Esophagus muscularis mucosa (tissue), 4 donors: ENCODE data around the gene KLHL29. TPM values are rescaled to one million over a fixed set of nuclear protein-coding genes. Genes with fewer than 3 reads are reported as not detected.

Experiments
- DNase-seq: peaks from one replicate; pipeline ENCODE4 v3.0.0-alpha.2; 2017; ENCODE audit errors: extremely low spot score
- H3K27ac ChIP-seq, 4 donors: fragments of 200-600 bp; sonication (generic); replicated peaks in 1 of 4; 1 replicate in 3 of 4; 2 replicates in 1 of 4; pipeline ENCODE4 v1.5.1; 2016 to 2019; ENCODE audit warnings: mild to moderate bottlenecking in 1 of 4
- H3K27me3 ChIP-seq, 4 donors: fragments of 200-600 bp; sonication (generic); one replicate each; pipeline versions ENCODE4 v1.5.1 to v1.6.0; 2016 to 2019
- H3K36me3 ChIP-seq, 4 donors: fragments of 200-600 bp; sonication (generic); one replicate each; pipeline ENCODE4 v1.5.1; 2016 to 2019
- H3K4me1 ChIP-seq, 4 donors: fragments of 200-600 bp; sonication (generic); one replicate each; pipeline ENCODE4 v1.5.1; 2016 to 2019
- H3K4me3 ChIP-seq, 4 donors: fragments of 200-600 bp; sonication (generic); 1 replicate in 2 of 4; 2 replicates in 2 of 4; pipeline ENCODE4 v1.5.1; 2016 to 2019; ENCODE audit warnings: mild to moderate bottlenecking in 4 of 4, moderate library complexity in 1 of 4
- H3K9me3 ChIP-seq, 4 donors: fragments of 200-600 bp; sonication (generic); 1 replicate in 3 of 4; 2 replicates in 1 of 4; pipeline ENCODE4 v1.5.1; 2016 to 2019
- CTCF ChIP-seq, 3 experiments: fragments of 200-600 bp in 2 of 3; fragments of 450-650 bp in 1 of 3; sonication (generic) in 2 of 3; IDR thresholded peaks; one replicate each; pipeline ENCODE4 v1.5.1; 2017 to 2019; ENCODE audit warnings: antibody characterized with exemption in 3 of 3, mild to moderate bottlenecking in 2 of 3, moderate library complexity in 1 of 3
- EP300 ChIP-seq: sonication (generic); formaldehyde crosslinking; IDR thresholded peaks from one replicate; pipeline ENCODE4 v1.6.1; 2017; ENCODE audit warnings: antibody characterized with exemption
- POLR2A ChIP-seq: fragments of 450-650 bp; IDR thresholded peaks from one replicate; pipeline ENCODE4 v1.6.1; 2017; ENCODE audit warnings: antibody characterized with exemption, moderate library complexity, mild to moderate bottlenecking, low read depth
- POLR2AphosphoS5 ChIP-seq, 2 donors: sonication (generic); formaldehyde crosslinking; IDR thresholded peaks; one replicate each; pipeline ENCODE4 v1.6.1; 2017; ENCODE audit warnings: antibody characterized with exemption in 2 of 2
- WGBS: methylation state at CpG from one replicate; pipeline ENCODE4 v1.1.5; 2018; 5-methylcytosine and 5-hydroxymethylcytosine counted together
- intact Hi-C: fragments of 100-400 bp; cut with DNase I; formaldehyde crosslinking; loops from one replicate; pipeline ENCODE4 v1.15.1; 2023
- total RNA-seq, 4 donors: library from RNA; depleted of rRNA; stranded (reverse); fragments of >200 nt; gene quantifications; one replicate each; pipeline versions ENCODE4 v1.1.0 to v1.2.1, GENCODE V29; 2016

KLHL29 gene
- total RNA-seq, 4 donors from 2014 or later: 22.0 to 26.1 (median 23.4) TPM

DNA sequence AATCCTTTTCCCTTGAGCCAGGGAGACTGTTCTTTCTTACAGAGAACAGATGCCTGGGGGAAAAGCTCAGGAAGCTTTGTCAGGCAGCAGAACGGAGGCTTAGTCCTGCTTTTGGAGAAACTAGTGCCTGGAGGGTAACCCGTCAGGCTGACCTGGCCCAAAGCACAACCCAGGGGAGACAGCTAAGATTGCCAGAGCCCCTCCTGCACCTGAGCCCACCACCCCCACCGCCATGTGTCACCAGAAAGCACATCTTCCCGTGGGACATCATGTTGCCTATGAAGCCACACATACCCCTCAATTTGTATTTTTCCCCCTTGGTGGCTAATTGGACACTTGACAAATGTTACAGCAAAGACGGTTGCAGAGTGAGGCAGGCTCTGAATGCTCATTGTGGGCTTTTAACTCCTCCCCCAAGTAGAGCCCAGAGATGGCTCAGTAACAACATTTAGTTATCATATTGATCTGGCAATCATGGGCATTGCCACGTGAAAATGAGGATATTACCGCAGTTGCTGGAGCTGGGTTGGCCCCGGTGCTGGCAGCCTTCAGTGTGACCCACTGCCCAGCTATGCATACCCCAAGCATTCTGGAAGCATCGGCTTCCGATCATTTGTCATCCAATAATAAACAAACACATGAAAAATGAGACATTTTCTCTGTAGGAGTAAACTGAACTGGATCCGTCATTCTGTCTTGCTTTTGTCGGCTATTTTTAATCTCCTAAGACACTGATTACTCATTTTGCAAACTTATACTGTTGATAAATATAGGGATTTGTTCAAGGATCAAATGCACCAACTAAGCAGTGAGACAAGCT lies 312.5 kb downstream of the KLHL29 start:
- Histone ChIP-seq H3K4me3 (no peak overlapping the region), H3K27ac (peak overlapping the region in 2 of 4 donors; percentile 22 to 30), H3K36me3 (peaks cover 16 to 79% (median 41%) of the 10 kb centered on the region in 4 donors), H3K9me3 (no peaks in the 10 kb centered on the region), H3K27me3 (no peaks in the 10 kb centered on the region), H3K4me1 (peaks cover 0 to 31% (median 25%) of the 10 kb centered on the region in 4 donors)
- intact Hi-C loops: no loop called here
- WGBS: 67% methylated on average over 12 of the region's 12 CpGs
- TF ChIP-seq POLR2A (no peak), POLR2AphosphoS5 (IDR thresholded peaks at IDR 0.05) (no peak), EP300 (no peak), CTCF (IDR thresholded peaks at IDR 0.05) (no peak)
- DNase-seq: no peak

DNA sequence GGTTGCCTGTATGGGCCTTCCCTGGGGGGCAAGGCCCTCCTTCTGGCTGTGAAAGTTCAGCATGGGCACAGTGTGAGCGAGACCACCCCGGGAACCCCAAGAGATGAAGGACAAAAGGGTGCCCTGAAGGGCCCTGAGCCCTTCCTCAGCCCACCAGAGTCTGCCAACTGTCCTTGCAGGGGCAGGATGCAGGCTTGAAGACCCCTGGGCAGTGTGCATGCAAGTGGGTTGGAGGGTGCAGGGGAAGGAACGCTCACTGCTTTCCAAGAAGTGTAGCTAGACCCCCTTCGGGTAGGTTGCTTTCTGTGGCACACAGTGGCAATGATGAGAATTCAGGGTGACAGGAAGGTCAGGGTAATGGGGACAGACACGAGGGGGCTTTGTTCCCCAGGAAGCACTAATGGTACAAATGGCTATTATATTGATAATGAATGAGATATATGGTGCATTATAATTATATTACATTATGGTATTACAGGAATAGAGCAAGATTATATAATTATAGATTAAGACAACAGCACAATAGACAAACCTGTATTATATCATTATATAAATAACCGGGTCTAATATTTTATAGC lies 313.2 kb downstream of the KLHL29 start:
- intact Hi-C loops: no loop called here
- Histone ChIP-seq H3K9me3 (no peaks in the 10 kb centered on the region), H3K27ac (peak overlapping the region in 2 of 4 donors; percentile 22 to 30), H3K36me3 (peaks cover 18 to 79% (median 41%) of the 10 kb centered on the region in 4 donors), H3K27me3 (no peaks in the 10 kb centered on the region), H3K4me3 (no peak overlapping the region), H3K4me1 (peaks cover 0 to 31% (median 25%) of the 10 kb centered on the region in 4 donors)
- TF ChIP-seq EP300: no peak
- TF ChIP-seq POLR2A: no peak
- no peak for TF ChIP-seq POLR2AphosphoS5 (IDR thresholded peaks at IDR 0.05)
- no peak for TF ChIP-seq CTCF (IDR thresholded peaks at IDR 0.05)
- WGBS: 79% methylated on average over 6 of the region's 6 CpGs
- DNase-seq: no peak

- Histone ChIP-seq H3K27me3 (no peaks in the 10 kb centered on the region), H3K36me3 (peaks cover 21 to 79% (median 40%) of the 10 kb centered on the region in 4 donors), H3K4me3 (no peak overlapping the region), H3K4me1 (peaks cover 0 to 31% (median 25%) of the 10 kb centered on the region in 4 donors), H3K27ac (peak overlapping the region; percentile 41 to 62 (median 47)), H3K9me3 (no peaks in the 10 kb centered on the region)
- no peak for DNase-seq
- WGBS: 72% methylated on average over 16 of the region's 17 CpGs
- intact Hi-C loops: no loop called here
- no peak for TF ChIP-seq CTCF (IDR thresholded peaks at IDR 0.05)
- TF ChIP-seq EP300: no peak
- TF ChIP-seq POLR2A: no peak
Observed at GRCh38 chr2:23698721-23699579, 314.0 kb downstream of the KLHL29 start.

DNA sequence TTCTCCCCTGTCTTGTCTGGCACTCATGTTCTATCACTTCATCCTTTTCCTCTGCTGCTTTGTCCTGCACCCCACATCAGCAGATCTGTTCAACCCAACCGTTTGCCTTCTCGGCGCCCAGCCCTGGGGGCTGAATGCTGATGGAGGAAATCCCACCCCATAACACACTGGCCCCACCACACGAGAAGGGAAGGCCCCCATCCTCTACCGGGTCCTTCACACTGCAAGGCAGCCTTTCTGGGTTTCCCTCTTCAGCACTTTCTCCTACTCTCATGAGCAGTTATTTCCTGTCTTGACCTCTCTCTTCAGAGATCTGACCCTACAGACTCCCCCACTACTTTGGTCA lies 314.6 kb downstream of the KLHL29 start:
- DNase-seq: no peak
- Histone ChIP-seq H3K9me3 (no peaks in the 10 kb centered on the region), H3K27me3 (no peaks in the 10 kb centered on the region), H3K4me1 (peaks cover 0 to 31% (median 25%) of the 10 kb centered on the region in 4 donors), H3K4me3 (no peak overlapping the region), H3K27ac (peak overlapping the region; percentile 41 to 62 (median 47)), H3K36me3 (peaks cover 18 to 80% (median 41%) of the 10 kb centered on the region in 4 donors)
- TF ChIP-seq POLR2AphosphoS5 (IDR thresholded peaks at IDR 0.05): no peak
- intact Hi-C loops: no loop called here
- WGBS: 94% methylated on average over 5 of the region's 5 CpGs

DNA sequence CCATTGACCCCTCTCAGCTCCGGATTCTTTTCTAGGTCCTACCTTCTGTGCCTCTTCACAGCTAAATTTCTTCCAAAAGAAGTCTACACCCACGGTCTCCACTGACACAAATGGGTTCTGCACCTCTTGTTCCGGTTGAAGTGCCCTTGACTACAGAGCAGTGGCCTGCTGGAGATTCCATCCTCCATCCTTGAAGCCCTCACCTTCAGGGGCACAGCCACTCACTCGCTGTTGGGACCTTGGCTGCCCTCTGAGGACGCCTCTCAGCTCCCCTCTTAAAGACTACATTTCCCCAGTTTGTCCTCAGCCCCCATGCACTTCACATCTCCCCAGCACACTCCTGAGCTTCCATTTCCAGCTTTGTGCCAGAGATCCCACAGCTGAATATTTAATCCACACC lies 315.6 kb downstream of the KLHL29 start:
- no peak for DNase-seq
- Histone ChIP-seq H3K4me3 (no peak overlapping the region), H3K36me3 (peaks cover 13 to 80% (median 41%) of the 10 kb centered on the region in 4 donors), H3K9me3 (no peaks in the 10 kb centered on the region), H3K27ac (no peak overlapping the region), H3K4me1 (peaks cover 0 to 31% (median 25%) of the 10 kb centered on the region in 4 donors), H3K27me3 (no peaks in the 10 kb centered on the region)
- no peak for TF ChIP-seq POLR2AphosphoS5 (IDR thresholded peaks at IDR 0.05)
- TF ChIP-seq CTCF (IDR thresholded peaks at IDR 0.05): no peak
- TF ChIP-seq POLR2A: no peak
- no peak for TF ChIP-seq EP300
- 89% methylated on average over 5 of the region's 5 CpGs for WGBS
- intact Hi-C loops: no loop called here
